Activated T-helper 1 cell treated with anti-CD3 and anti-CD28 coated beads, Interleukin-2, amount 50 U/mL, for 16 hours (primary cell): ENCODE data around the gene PPP1R13B.
"Not testable (repeated sequence)": the region's sequence is repeated elsewhere in the genome, so short reads cannot be mapped to it uniquely, and the experiment has no call there.

Experiments
- DNase-seq, 2 donors: peaks; one replicate each; pipeline ENCODE4 v3.0.0-alpha.2; 2020; ENCODE audit warnings: low read depth in 1 of 2, low spot score in 1 of 2

The PPP1R13B gene

DNA sequence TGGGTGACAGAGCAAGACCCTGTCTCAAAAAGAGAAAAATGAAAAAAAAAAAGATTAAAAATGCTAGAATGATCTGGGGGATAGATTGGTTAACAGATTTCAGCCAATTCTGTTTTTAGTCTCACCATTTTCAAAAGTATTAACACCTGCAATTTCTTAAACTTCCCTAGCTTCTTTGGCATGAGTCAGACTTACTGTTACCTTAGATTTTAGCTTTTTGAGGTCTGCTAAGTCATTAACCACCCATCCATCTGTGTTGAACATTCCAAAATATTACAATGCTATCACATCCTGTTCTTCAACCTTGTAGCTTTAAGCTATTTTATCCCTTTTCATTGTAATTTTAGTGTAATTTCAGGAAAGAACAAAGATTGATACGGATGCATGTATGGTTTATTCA is 59.3 kb downstream of the PPP1R13B start:
- DNase-seq, result no peak

DNA sequence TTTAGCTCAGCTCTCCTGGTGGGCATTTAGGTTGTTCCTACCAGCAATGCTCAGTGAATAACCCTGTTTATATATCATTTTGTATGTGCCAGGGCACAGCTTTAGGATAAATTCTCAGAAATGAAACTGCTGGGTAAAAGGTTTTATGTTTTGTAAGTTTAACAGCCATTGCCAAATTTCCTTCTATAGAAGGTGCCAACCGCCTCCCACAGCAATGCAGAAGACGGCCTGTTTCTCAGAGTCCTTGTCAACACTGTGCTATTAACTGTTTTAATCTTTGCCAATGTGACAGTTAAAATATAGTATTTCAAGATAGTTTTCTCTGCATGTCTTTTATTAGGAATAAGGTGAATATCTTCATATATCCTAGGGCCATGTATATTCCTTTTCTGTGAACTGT is 65.0 kb downstream of the PPP1R13B start:
- DNase-seq, result no peak

DNA sequence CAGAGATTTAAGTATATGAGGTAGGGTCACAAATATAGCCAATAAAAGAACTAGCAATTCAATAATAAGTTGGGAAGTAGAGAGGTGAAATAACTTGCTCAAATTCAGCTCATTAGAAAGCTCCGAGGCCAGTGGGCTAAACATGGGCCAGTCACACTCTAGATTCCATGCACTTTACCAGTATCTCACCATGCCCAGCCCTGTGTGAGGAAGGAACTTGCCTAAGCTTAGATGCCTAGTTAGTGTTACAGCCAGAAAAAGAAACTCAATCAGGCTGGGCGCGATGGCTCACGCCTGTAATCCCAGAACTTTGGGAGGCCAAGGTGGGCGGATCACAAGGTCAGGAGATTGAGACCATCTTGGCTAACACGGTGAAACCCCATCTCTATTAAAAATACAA is 71.1 kb downstream of the PPP1R13B start:
- not testable (repeated sequence) for DNase-seq

DNA sequence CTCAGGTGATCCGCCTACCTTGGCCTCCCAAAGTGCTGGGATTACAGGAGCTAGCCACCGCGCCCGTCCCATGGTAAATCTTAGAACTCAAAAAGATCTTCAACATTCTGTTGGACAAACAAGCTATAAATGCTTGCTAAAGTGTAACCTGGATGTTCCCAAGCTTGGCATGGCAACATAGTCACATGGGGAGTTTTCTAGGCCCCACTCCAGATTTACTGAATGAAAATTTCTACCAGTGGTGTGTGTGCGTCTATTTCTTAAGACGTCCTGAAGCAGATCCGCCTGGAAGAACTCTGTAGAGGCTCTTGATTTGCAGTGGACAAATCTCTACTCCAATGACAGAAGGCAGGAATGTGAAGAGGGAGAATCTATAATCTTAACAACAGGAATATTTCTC is 71.9 kb downstream of the PPP1R13B start:
- DNase-seq, result no peak

DNA sequence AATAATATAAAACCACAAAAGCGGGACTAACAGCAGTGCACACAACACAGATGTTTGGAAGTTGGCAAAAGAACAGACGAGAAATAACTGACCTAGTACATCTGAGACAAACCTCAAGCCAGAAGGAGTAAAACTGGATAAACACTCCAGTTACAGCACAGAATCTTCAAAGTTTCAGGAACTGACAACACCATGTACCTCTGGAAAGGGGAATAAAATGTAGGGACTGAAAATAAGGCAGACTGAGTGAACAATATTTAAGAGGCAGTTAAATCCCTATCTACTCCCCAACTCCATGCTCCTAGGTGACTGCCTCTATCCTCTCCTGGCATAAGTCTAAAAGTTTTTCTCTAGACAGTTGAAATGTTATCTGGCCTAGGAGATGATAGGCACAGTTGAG is 73.9 kb downstream of the PPP1R13B start:
- no peak for DNase-seq

DNA sequence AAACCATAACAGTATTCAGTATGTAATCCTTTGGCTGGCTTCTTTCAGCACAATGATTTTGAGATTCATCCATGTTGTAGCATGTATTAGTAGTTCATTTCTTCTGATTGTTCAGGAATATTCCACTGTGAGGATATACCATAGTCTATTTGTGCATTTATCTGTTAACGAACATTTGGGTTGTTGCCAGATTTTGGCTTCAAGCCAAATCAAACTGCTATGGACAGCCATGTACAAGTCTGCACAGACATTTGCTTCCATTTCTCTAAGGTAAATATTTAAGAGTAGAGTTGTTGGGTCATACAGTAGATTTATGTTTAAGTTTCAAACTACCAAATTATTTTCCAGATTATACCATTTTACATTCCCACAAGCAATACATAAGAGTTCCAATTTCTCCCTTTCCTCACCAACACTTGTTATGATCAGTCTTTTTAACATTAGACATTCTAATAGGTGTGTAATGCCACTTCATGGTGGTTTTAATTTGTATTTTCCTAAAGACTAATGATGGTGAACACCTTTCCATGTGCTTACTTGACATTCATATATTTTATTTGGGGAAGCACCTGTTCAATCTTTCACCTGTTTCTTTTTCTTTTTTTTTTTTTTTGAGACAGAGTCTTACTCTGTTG is 75.2 kb downstream of the PPP1R13B start:
- DNase-seq, result no peak

DNA sequence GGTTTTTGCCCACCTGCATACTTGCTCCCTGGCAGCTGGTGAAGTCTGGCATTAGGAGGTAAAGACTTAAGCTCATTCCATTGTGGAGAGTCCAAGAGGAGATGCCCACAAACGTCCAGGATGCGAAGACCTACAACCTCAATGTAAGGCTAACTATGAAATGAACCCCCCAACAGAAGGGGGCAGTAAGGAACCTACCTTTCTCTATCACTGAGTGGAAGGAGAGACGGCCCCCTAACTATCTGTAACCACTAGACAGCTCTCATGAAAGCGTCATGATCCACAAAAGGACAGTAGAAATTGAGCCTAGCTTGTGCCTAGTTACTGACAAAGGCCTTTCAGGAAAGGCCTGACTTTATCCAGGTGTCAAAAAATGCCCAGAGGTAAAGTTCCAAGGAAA is 76.5 kb downstream of the PPP1R13B start:
- DNase-seq, result no peak

DNA sequence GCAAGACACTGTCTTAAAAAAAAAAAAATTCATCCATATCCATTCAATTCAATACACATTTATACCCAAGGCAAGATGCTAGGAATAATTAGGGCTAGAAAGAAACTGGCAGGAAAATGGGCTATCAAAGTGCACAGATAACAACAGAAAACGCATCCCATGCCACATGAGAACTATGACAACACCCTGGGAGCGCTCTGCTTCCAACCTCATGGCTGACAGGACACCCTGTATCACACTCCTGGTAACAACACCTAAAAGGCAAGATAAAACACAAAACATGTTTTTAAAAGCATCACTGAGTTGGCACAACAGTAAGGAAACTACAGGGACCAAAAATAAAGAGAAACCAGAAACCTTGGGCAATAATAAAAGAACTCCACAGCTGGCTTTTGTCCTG is 76.9 kb downstream of the PPP1R13B start:
- no peak for DNase-seq

DNA sequence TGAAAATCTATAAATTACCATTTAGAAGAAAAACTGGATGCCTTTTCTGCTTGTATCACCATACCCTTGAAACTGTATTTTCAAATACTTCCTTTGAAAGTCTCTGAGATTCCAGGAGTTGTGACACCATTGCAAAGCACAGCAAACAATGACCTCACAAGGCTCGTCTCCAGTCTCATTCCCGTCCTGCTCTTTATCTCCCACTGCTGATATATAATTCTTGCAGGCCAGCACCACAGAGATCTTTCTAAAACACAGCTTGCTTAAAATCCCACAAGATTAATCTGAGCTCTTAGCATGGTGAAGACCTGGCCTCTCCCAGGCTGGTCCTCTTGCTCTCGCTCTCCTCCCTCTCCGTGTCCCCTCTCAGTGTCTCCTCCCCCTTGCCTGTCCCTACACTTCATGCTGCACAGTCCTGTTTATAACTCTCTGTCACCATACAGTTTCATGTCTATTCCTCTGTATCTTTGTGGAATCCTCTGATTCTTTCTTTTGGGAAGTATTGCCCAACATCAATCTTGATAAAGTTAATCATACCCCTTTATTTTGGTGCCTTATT is 80.0 kb downstream of the PPP1R13B start:
- no peak for DNase-seq

DNA sequence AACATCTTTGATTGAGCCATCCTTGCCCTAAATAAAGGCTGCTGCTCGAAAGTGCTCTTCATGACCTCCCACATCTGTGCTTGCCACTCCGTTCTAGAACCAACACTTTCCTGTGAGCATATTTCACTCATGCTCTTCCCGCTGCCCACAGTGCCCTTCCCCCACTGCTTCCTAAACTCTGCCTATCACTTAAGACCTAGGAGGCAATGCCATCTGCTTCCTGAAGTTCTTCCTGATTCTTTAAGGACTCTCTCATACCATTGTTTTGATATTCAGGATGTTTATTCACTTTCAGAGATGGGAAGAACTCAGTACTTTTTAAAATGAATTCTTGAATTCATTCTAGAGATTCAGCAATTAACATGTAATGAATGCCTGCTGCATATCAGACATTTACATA is 81.8 kb downstream of the PPP1R13B start:
- no peak for DNase-seq

DNA sequence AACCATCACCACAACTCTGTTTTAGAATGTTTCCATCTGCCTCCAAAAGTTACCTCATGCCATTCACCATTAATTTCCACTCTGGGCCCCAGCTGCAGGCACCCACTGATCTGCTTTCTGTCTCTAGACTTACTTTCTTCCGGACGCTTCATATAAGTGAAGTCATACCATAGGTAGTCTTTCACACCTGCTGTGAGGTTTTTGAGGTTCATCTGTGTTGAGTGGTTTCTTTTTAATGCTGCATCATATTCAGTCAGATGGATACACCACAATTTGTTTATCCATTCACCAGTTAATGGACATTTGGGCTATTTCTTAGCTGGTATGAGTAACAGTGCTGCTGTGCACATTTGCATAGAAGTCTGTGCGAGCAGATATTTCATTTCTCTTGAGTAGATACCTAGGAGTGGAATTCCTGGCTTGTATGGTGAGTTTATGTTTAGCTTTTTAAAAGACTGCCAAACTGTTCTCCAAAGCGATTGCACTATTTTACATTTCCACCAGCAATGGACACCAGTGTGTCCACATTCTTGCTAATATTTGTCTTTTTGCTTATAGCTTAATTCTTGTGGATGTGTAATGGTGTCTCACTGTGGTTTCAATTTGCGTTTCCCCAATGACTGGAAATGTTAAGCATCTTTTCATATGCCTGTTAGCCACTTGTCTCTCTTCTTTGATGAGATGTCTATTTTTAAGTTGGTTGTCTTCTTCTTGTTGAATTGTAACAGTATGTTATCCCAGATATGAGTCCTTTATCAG is 83.5 kb downstream of the PPP1R13B start:
- no peak for DNase-seq

DNA sequence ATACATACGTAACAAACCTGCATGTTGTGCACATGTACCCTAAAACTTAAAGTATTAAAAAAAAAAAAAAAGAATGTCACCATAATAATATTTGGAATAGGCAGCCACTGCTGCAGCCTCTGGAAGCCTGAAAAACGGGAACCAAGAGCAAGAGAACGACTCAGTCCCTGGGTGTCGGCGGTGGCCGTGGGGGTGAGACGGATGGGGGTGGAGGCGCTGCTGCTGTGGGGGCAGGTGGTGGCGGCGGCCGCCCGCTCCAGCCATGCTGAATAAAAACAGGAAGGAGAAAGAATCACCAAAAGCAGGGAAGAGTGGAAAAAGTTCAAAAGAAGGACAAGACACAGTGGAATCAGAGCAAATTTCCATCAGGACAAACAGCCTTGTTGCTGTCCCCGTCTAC is 84.8 kb downstream of the PPP1R13B start:
- no peak for DNase-seq

DNA sequence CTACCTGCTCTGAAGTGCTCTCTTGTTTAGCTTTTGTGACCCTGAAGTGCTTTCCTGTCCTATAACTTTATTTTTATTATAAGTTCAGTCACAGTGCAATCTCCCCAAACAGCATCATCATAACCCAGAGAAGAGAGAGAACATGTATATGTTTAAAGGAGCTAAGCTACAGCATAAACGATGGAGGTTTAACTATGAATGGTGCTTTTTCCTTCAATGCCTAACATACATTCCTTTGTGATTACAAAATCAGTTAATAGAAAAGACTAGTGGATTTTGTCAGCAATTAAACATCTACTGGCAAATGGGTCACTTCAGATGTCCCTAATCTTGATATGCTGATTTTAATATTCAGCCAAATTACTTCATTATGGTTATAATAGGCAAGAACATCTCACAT is 85.3 kb downstream of the PPP1R13B start:
- DNase-seq, result no peak

DNA sequence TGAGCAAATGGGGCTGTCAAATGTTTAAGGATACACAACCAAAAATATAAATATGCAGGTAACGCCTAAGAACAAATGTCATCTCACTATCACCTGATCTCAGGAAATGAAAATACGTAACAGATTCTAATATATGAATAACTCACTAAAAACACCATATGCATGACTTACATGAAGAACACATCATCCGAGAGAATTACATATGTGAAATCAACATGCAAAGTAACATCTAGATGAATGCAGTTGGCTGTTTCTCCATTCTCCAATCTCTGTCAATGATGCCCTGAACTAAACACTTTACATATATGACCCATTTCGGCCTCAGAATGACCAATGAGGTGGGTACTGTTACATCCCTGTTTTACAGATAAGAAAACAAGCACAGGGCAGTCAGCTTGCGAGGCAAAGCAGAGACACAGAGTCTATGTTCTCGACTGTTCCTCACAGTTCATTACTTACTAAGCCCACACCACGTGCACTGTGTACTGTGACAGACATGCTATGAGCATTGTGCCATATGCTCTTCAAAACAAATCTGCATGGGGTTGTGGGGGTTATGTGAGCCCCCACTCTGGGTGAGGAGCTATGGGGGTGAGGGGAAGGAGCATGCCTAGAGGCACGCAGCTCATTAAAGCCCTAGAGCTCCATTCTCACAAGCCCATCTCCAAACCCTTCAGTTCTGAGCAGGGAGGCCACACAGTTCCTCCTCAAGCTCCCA is 89.2 kb downstream of the PPP1R13B start:
- DNase-seq, result no peak

DNA sequence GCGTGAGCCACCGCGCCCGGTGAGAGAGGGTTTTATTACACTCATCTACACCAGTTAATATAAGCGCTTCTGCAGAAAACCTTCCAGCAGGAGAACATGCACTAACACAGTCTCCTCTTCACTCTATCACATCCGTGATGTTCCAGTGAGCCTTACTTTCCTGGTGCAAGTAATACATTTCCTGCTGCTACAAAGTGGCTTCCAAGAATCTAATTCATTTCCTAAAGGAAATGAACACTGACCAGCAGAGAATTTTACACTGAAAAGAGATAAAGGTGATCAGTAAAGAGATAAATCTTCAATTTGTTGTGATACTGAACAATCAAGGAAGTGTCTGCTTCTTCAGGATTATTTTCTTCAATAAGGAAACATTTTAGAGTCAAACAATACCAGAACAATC is 92.3 kb downstream of the PPP1R13B start:
- DNase-seq, result no peak

DNA sequence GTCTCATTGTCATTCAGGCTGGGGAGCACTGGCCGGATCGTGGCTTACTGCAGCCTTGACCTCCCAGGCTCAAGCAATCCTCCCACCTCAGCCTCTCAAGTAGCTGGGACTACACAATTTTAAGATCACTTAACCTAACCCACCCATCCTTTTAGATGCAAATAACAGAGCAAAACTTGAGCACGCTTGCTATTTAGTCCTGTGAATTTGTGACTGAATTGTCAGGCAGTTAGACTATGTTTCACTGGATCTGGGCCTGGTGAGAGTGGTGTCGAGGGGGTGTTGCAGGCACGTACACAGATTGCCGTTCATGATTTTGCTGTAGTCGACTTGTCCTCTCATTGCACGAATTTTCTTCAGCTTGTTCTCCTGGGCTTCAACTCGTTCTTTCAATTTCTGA is 93.6 kb downstream of the PPP1R13B start:
- DNase-seq, result no peak

DNA sequence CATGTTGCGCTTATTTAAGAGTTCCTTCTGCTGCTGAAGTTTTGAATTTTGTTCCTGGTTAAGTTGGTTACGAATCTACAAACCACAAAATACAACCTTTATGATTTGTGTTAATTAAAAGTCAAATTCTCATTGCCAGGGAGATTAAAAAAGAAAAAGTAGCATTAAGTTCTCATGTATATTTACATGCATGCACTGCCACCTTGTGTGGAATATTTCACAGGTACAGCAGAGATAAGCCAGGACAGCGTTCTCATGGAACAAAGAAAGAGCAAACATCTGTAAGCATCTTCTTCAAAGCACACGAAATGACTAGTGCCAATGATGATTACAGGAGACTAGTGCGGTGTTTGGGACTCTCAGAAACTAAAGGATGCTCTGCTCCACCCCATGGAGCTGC is 97.5 kb downstream of the PPP1R13B start:
- no peak for DNase-seq

DNA sequence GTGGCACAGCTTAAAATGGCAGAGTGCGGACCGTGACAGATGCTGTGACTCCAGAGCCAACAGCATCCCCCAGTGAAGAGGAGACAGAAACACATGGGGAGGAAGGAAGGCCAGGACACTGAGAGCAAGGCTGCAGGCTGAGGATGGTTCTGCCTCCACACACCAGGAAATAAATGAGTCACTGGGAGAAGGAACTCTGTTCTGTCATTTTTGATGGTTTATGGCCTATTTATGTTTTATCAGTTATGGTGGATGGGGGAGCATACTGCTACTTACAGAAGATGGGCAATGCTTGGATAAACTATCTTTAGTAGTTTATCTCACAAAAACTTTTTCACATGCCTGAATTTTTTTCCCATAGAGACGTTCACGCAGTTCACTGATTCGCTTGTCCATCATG is 97.9 kb downstream of the PPP1R13B start:
- no peak for DNase-seq

DNA sequence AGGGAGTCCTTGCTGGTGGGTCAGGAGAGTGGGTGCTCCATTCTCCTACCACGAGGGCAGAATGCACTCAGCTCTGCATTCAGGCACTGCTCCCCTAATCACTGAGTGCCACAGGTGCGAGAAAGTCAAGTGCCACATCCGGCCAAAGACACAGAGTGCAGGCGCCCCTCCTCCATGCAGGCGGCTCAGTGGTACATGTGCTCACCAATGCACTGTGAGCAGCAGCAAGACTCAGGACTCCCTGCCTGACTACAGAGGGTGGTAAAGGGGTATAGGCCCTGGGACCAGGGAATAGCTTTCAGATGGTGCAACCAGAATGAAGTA is 98.9 kb downstream of the PPP1R13B start:
- peak in 1 of 2 donors; percentile 25 for DNase-seq

DNA sequence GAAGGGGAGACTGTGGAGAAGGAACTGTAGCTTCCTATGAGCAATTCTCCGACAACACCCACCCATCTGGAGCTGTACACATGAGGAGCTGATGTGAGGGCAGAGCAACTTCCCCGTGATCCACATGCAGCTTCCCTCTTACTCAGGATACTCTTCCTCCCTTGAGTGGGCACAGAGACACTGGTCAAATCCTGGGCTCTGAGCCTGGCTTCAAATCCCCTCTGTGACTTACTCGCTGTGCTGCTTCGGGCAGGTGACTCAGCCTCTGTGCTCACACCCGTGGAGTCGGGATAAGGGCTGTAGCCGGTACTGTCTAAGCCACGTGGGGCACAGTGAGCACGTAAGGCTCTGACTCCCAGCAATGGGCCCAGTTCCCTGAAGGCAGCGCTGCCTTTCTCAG is 100.7 kb downstream of the PPP1R13B start:
- DNase-seq, result no peak

DNA sequence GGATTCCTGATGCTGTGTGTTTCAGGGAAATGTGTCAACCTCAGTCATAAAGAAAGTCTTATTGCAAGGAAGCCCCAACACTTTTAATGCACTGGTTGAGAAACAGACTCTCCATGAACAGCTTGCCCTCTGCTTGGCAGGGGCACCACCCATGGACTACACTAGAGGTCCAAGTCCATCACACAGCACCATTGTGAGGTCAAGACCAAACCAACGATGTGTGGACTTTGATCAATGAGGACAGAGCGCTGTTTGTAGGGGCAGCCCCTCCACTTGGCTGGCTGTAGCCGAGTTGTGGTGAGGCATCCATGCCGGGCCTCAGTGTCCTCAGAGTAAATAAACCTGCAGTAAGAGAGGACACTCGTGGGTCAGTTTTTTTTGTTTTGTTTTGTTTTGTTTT is 102.0 kb downstream of the PPP1R13B start:
- no peak for DNase-seq
